PC-9 (cell line): ENCODE data around the gene IL1RL1. TPM values are rescaled to one million over a fixed set of nuclear protein-coding genes. Genes with fewer than 3 reads are reported as not detected.

Experiments
- BruUV-seq: library from RNA; stranded (reverse); fragments of 400-500 nt; replicated peaks from 2 replicates; lab custom pipeline; 2021; lab: Mats Ljungman, UMichigan
- CTCF ChIA-PET: fragments of 300-600 bp; sonication (Branson Sonifier 250); formaldehyde crosslinking; loops from one replicate; lab custom pipeline; 2022; ENCODE audit warnings: antibody characterized with exemption; lab: Charles Lee
- POLR2A ChIA-PET: fragments of 300-600 bp; sonication (Branson Sonifier 250); formaldehyde crosslinking; loops from one replicate; lab custom pipeline; 2022; ENCODE audit warnings: antibody characterized with exemption; ENCODE audit not compliant: unreplicated experiment; lab: Charles Lee
- DNase-seq, 2 experiments: peaks; one replicate each; pipeline versions ENCODE4 v3.0.0 to v3.0.0-alpha.2; 2015 to 2022; ENCODE audit warnings: mixed read lengths in 1 of 2
- H2AFZ ChIP-seq: fragments of 200-600 bp; sonication (generic); 2 replicates; pipeline ENCODE4 v1.8.1; 2017; ENCODE audit warnings: antibody characterized with exemption
- H3F3A ChIP-seq: fragments of 200-600 bp; sonication (generic); 2 replicates; pipeline ENCODE4 v1.8.1; 2017; ENCODE audit warnings: antibody characterized with exemption, mild to moderate bottlenecking, low read depth; ENCODE audit not compliant: insufficient read depth
- H3K27ac ChIP-seq: fragments of 200-600 bp; sonication (generic); 2 replicates; pipeline ENCODE4 v1.6.1; 2016; ENCODE audit warnings: mixed run types
- H3K27me3 ChIP-seq: fragments of 200-600 bp; sonication (generic); 2 replicates; pipeline ENCODE4 v1.6.1; 2016; ENCODE audit warnings: low read depth, mixed run types; ENCODE audit not compliant: insufficient read depth
- H3K36me3 ChIP-seq: fragments of 200-600 bp; sonication (generic); 2 replicates; pipeline ENCODE4 v1.6.1; 2016; ENCODE audit warnings: low read depth, mixed run types
- H3K4me1 ChIP-seq: fragments of 200-600 bp; sonication (generic); replicated peaks from 2 replicates; pipeline ENCODE4 v1.6.1; 2016; ENCODE audit warnings: mixed run types; ENCODE audit not compliant: insufficient read depth
- H3K4me2 ChIP-seq: fragments of 200-600 bp; sonication (generic); 2 replicates; pipeline ENCODE4 v1.6.1; 2017; ENCODE audit warnings: mixed run types
- H3K4me3 ChIP-seq: fragments of 200-600 bp; sonication (generic); 2 replicates; pipeline ENCODE4 v1.6.1; 2016; ENCODE audit warnings: mixed run types
- H3K79me2 ChIP-seq: fragments of 200-600 bp; sonication (generic); 2 replicates; pipeline ENCODE4 v1.6.1; 2017; ENCODE audit warnings: low read depth, mixed run types
- H3K9me2 ChIP-seq: fragments of 200-600 bp; sonication (generic); 2 replicates; pipeline ENCODE4 v1.8.1; 2017; ENCODE audit warnings: mild to moderate bottlenecking; ENCODE audit not compliant: insufficient read depth
- H3K9me3 ChIP-seq: fragments of 200-600 bp; sonication (generic); 2 replicates; pipeline ENCODE4 v1.8.1; 2016; ENCODE audit warnings: low read depth; ENCODE audit not compliant: insufficient read depth
- H4K20me1 ChIP-seq: fragments of 200-600 bp; sonication (generic); 2 replicates; pipeline ENCODE4 v1.8.1; 2017; ENCODE audit not compliant: insufficient read depth
- EZH2 ChIP-seq: fragments of 200-600 bp; sonication (generic); IDR thresholded peaks from 2 replicates; pipeline ENCODE4 v1.8.0; 2017; ENCODE audit warnings: antibody characterized with exemption, low read depth
- intact Hi-C: fragments of 100-400 bp; cut with micrococcal nuclease; formaldehyde crosslinking; loops from one replicate; pipeline ENCODE4 v1.10.0; 2022; ENCODE audit not compliant: unreplicated experiment
- total RNA-seq: library from RNA; stranded (reverse); gene quantifications from 2 replicates; pipeline ENCODE4 v1.2.3, GENCODE V29; 2021
- TF ChIP-seq, protein P1 (sequence below): fragments of 200-600 bp; sonication (generic); conservative IDR thresholded peaks from 2 replicates; pipeline ENCODE4 v1.6.1; 2017; ENCODE audit warnings: mixed run types, antibody characterized with exemption, mild to moderate bottlenecking, moderate library complexity

IL1RL1 gene
- total RNA-seq, 1 experiment from 2014 or later, result 1.7 TPM

DNA sequence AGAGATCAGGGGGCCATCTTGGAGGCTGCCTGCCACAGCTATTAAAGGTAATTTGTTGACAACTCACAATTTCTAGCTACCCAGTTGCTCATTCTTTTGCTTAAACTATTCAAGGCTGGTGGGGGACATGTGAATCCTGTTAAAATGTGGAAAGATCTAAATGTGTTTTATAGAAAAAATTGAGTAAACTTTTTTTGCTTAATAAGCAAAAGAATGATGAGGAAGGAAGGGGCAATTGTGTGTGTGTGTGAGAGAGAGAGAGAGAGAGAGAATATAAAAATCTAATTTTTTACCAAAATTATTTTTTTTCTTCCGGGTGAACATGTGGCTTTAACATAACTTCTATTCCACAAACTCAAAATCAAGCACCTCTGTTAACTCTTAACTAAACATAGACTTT, 5.2 kb upstream of the IL1RL1 start:
- Histone ChIP-seq H3F3A (no peaks in the 10 kb centered on the region), H4K20me1 (no peaks in the 10 kb centered on the region), H3K27ac (no peak overlapping the region), H3K27me3 (no peaks in the 10 kb centered on the region), H3K4me3 (no peak overlapping the region), H3K9me3 (no peaks in the 10 kb centered on the region), H2AFZ (no peak overlapping the region), H3K4me1 (no peaks in the 10 kb centered on the region), H3K36me3 (no peaks in the 10 kb centered on the region), H3K79me2 (no peaks in the 10 kb centered on the region), H3K9me2 (no peaks in the 10 kb centered on the region), H3K4me2 (no peak overlapping the region)
- TF ChIP-seq, protein P1, sequence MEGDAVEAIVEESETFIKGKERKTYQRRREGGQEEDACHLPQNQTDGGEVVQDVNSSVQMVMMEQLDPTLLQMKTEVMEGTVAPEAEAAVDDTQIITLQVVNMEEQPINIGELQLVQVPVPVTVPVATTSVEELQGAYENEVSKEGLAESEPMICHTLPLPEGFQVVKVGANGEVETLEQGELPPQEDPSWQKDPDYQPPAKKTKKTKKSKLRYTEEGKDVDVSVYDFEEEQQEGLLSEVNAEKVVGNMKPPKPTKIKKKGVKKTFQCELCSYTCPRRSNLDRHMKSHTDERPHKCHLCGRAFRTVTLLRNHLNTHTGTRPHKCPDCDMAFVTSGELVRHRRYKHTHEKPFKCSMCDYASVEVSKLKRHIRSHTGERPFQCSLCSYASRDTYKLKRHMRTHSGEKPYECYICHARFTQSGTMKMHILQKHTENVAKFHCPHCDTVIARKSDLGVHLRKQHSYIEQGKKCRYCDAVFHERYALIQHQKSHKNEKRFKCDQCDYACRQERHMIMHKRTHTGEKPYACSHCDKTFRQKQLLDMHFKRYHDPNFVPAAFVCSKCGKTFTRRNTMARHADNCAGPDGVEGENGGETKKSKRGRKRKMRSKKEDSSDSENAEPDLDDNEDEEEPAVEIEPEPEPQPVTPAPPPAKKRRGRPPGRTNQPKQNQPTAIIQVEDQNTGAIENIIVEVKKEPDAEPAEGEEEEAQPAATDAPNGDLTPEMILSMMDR, result no peak
- no peak for TF ChIP-seq EZH2
- no TSS peak for BruUV-seq
- no peak for DNase-seq
- ChIA-PET POLR2A (no interaction called here), CTCF (no interaction called here)
- intact Hi-C loops, result no loop called here

DNA sequence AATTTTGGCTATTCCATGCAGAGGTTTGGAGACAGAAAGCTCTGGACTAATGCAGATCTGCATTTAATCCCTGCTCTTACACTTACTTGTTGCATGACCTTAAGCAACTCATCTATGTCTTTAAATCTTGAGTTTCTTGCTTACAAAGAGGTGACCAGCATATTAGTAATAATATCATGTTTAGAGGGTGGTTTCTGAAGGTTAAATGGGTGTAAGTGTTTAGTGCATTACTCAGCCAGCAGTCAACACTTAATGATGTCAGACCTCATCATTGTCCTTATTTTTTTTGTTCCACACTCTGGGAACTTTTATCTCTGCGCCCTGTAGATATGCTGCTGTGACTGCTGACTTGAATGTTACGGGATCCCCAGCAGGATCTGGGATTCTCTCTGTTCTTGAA, 1.7 kb downstream of the IL1RL1 start:
- Histone ChIP-seq H3K9me3 (peaks cover 5% of the 10 kb centered on the region; the same call in 1 of the 2 replicates), H2AFZ (no peak overlapping the region), H3F3A (peaks cover 11% of the 10 kb centered on the region), H3K36me3 (no peaks in the 10 kb centered on the region), H3K4me3 (no peak overlapping the region), H4K20me1 (no peaks in the 10 kb centered on the region), H3K79me2 (no peaks in the 10 kb centered on the region), H3K4me1 (peaks cover 47% of the 10 kb centered on the region), H3K9me2 (no peaks in the 10 kb centered on the region), H3K27ac (peak overlapping the region; percentile 57; the same call in 1 of the 2 replicates), H3K27me3 (no peaks in the 10 kb centered on the region), H3K4me2 (peak overlapping the region; percentile 32; the same call in 1 of the 2 replicates)
- DNase-seq, result peak in 1 of 2 experiments; percentile 54
- TF ChIP-seq EZH2, result no peak
- TF ChIP-seq, protein P1, result no peak
- ChIA-PET CTCF (no interaction called here), POLR2A (no interaction called here)
- no TSS peak for BruUV-seq
- intact Hi-C loops, result no loop called here

DNA sequence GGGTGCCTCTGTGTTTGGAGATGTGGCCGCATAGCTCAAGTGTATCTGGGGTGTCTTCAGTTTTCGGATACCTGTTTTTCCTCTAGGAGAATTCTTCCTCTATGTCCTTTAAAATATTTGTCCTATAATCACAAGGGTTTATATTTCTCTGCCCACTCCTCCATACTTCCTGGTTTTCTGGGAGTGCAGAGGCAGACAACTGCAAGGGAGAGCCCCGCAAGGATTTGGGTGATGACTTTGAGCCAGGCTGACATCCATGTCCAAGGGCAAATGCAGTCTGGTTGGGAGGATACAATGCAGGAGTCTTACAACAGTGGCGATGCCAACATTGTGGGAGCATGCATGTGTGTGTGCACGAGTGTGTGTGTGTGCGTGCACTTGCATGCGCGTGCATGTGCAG, 2.1 kb downstream of the IL1RL1 start:
- H3K4me2 ChIP-seq, result peak overlapping the region; percentile 32; the same call in 1 of the 2 replicates
- H3K27ac ChIP-seq, result peak overlapping the region; percentile 57; the same call in 1 of the 2 replicates
- peaks cover 52% of the 10 kb centered on the region for H3K4me1 ChIP-seq
- no peak overlapping the region for H3K4me3 ChIP-seq
- no peaks in the 10 kb centered on the region for H3K79me2 ChIP-seq
- DNase-seq, result no peak
- no peaks in the 10 kb centered on the region for H3K9me2 ChIP-seq
- ChIA-PET POLR2A (no interaction called here), CTCF (no interaction called here)
- intact Hi-C loops, result no loop called here
- H2AFZ ChIP-seq, result no peak overlapping the region
- no peaks in the 10 kb centered on the region for H3K27me3 ChIP-seq
- no TSS peak for BruUV-seq
- TF ChIP-seq, protein P1, result no peak
- no peaks in the 10 kb centered on the region for H4K20me1 ChIP-seq
- no peaks in the 10 kb centered on the region for H3K36me3 ChIP-seq
- H3K9me3 ChIP-seq, result peaks cover 5% of the 10 kb centered on the region; the same call in 1 of the 2 replicates
- peaks cover 15% of the 10 kb centered on the region for H3F3A ChIP-seq
